NK-92 (cell line): ENCODE measurements around the gene SPRYD3.
"Not testable (repeated sequence)": the region's sequence is repeated elsewhere in the genome, so short reads cannot be mapped to it uniquely, and the experiment has no call there.

Experiments
- DNase-seq: peaks from one replicate; lab custom pipeline; 2025; ENCODE audit not compliant: unreplicated experiment; lab: John Stamatoyannopoulos, UW

Gene SPRYD3

DNA sequence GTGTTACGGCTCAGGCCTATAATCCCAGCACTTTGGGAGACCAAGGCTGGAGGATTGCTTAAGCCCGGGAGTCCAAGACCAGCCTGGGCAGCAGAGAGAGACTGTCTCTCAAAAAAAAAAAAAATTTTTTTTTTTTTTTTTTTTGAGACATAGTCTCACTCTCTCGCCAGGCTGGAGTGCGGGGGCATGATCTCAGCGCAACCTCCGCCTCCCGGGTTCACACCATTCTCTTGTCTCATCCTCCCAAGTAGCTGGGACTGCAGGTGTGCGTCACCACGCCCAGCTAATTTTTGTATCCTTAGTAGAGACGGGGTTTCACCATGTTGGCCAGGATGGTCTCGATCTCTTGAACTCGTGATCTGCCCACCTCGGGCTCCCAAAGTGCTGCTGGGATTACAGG, 52.2 kb downstream of the SPRYD3 start:
- DNase-seq, result not testable (repeated sequence)

DNA sequence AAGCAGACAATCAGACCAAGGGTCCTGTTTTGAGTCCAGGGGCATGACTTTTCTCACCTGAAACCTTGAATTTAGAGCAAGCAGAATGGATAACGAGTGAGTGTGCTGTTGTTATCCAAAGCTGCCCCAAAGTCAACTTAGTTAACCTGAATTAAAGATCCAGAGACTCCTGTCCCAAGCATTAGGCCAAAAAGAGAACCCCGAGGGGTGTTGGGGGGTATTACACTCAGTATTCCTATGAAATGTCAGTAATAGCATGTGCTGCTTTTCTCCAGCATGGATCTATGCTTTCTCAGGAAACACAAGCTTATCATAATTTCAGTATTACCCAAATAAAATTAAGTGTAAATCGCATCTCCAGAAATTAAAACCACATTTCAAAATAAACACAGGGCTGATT, 53.9 kb downstream of the SPRYD3 start:
- DNase-seq, result no peak

DNA sequence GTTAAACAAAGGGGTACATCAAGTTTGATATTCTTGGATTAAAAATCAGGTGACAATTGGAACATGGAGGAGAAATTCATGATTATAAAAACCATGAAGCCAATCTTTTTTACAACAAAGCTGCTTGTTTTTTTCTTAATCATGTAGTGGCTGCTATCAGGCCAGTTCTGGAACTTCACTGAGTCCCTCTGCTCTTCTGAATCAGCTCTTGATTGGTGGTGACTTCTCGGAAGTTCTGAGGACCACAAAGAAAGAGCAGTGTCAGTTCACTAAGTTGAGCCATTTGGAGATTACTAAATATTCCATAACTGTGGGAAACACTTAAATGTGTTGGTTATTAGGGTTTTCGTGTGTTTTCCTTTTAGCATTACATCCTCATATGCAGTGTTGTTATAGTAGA, 64.5 kb downstream of the SPRYD3 start:
- no peak for DNase-seq
